Endothelial cell of umbilical vein (primary cell): ENCODE measurements around the gene ATXN1. TPM values are rescaled to one million over a fixed set of nuclear protein-coding genes. Genes with fewer than 3 reads are reported as not detected.

Experiments used
- BruUV-seq: library from RNA; stranded (reverse); fragments of 400-500 nt; replicated peaks from 2 replicates; lab custom pipeline; 2021; lab: Mats Ljungman, UMichigan
- CTCF ChIA-PET: fragments of 300-600, 350-600 bp; sonication (Branson Sonifier 250); formaldehyde crosslinking; loops from one replicate; lab custom pipeline; 2021; ENCODE audit warnings: antibody characterized with exemption, inconsistent platforms; lab: Charles Lee
- POLR2A ChIA-PET: fragments of 300-600, 350-600 bp; sonication (Branson Sonifier 250); formaldehyde crosslinking; loops from one replicate; lab custom pipeline; 2021; ENCODE audit warnings: antibody characterized with exemption, inconsistent platforms; lab: Charles Lee
- DNase-seq: peaks from one replicate; pipeline ENCODE4 v3.0.0-alpha.2; 2011; ENCODE audit warnings: low read depth, low spot score
- FAIRE-seq: peaks from 2 replicates; lab custom pipeline; 2011; peaks lifted over from hg19 to GRCh38; lab: Jason Lieb, UNC
- H2AFZ ChIP-seq: 2 replicates; pipeline ENCODE4 v1.6.0; 2012; ENCODE audit warnings: low read depth, low read length, control low read depth, inconsistent platforms
- H3K27ac ChIP-seq: 2 replicates; pipeline ENCODE4 v1.5.1; 2011; ENCODE audit warnings: low read depth, mild to moderate bottlenecking, control low read depth, low read length, moderate library complexity; ENCODE audit not compliant: insufficient read depth
- H3K27me3 ChIP-seq, 2 experiments: 2 replicates each; pipeline versions ENCODE4 v1.6.0 to v1.6.1; 2011; ENCODE audit warnings: low read length in 2 of 2, mixed read lengths in 1 of 2; ENCODE audit not compliant: control insufficient read depth in 2 of 2, insufficient read depth in 2 of 2
- H3K36me3 ChIP-seq, 2 experiments: 2 replicates in 1 of 2; 3 replicates in 1 of 2; pipeline ENCODE4 v1.5.1; 2011; ENCODE audit warnings: low read length in 2 of 2, mild to moderate bottlenecking in 1 of 2, moderate library complexity in 1 of 2; ENCODE audit not compliant: control insufficient read depth in 2 of 2, insufficient read depth in 2 of 2; ENCODE audit errors: extremely low read depth in 1 of 2
- H3K4me1 ChIP-seq: 3 replicates; pipeline ENCODE4 v1.5.1; 2011; ENCODE audit warnings: mild to moderate bottlenecking, low read length; ENCODE audit not compliant: control insufficient read depth, insufficient read depth; ENCODE audit errors: extremely low read depth
- H3K4me2 ChIP-seq: 2 replicates; pipeline ENCODE4 v1.6.1; 2011; ENCODE audit warnings: low read length, control low read depth, mixed read lengths; ENCODE audit not compliant: insufficient read depth
- H3K4me3 ChIP-seq, 3 experiments: fragments of 200-600 bp in 1 of 3; sonication (generic), shearing (Covaris generic) in 1 of 3; replicated peaks in 1 of 3; 2 replicates each; pipeline ENCODE4 v1.5.1; 2011 to 2016; ENCODE audit warnings: control low read depth in 3 of 3, low read length in 3 of 3, mild to moderate bottlenecking in 2 of 3, inconsistent platforms in 1 of 3, low read depth in 1 of 3, moderate library complexity in 1 of 3; ENCODE audit not compliant: insufficient read depth in 1 of 3
- H3K79me2 ChIP-seq: 2 replicates; pipeline ENCODE4 v1.6.0; 2012; ENCODE audit warnings: low read length, inconsistent platforms; ENCODE audit not compliant: control insufficient read depth, insufficient read depth
- H3K9ac ChIP-seq: replicated peaks from 2 replicates; pipeline ENCODE3; 2011; ENCODE audit warnings: low read length, control low read depth; ENCODE audit not compliant: insufficient read depth; ENCODE audit errors: extremely low read depth
- H3K9me1 ChIP-seq: replicated peaks from 3 replicates; pipeline ENCODE4 v1.6.0; 2011; ENCODE audit warnings: mild to moderate bottlenecking, low read length; ENCODE audit not compliant: control insufficient read depth, insufficient read depth; ENCODE audit errors: extremely low read depth
- H3K9me3 ChIP-seq: replicated peaks from 2 replicates; pipeline ENCODE4 v1.5.1; 2012; ENCODE audit warnings: low read length, inconsistent platforms; ENCODE audit not compliant: control insufficient read depth, insufficient read depth
- H4K20me1 ChIP-seq: replicated peaks from 2 replicates; pipeline ENCODE3; 2011; ENCODE audit warnings: mild to moderate bottlenecking, low read length; ENCODE audit not compliant: control insufficient read depth, insufficient read depth; ENCODE audit errors: extremely low read depth
- EZH2 ChIP-seq: IDR thresholded peaks from 2 replicates; pipeline ENCODE4 v1.6.1; 2012; ENCODE audit warnings: borderline replicate concordance, low read depth, mild to moderate bottlenecking, moderate library complexity, low read length, inconsistent platforms; ENCODE audit not compliant: severe bottlenecking
- FOS ChIP-seq: IDR thresholded peaks from 2 replicates; pipeline ENCODE4 v1.6.1; 2011; ENCODE audit warnings: mild to moderate bottlenecking, low read length, moderate library complexity, borderline replicate concordance; ENCODE audit not compliant: insufficient read depth
- JUN ChIP-seq: IDR thresholded peaks from 2 replicates; pipeline ENCODE4 v1.6.1; 2011; ENCODE audit warnings: borderline replicate concordance, low read depth; ENCODE audit not compliant: insufficient read length, insufficient read depth
- MYC ChIP-seq: IDR thresholded peaks from one replicate; pipeline ENCODE4 v1.6.1; 2011; ENCODE audit warnings: mild to moderate bottlenecking, low read depth, low read length
- POLR2A ChIP-seq: IDR thresholded peaks from 2 replicates; pipeline ENCODE4 v1.6.1; 2012; ENCODE audit warnings: low read depth, mild to moderate bottlenecking, control low read depth, low read length
- POLR2AphosphoS5 ChIP-seq: IDR thresholded peaks from 2 replicates; pipeline ENCODE4 v1.6.1; 2012; ENCODE audit warnings: low read depth, mild to moderate bottlenecking, control low read depth, low read length, moderate library complexity; ENCODE audit not compliant: insufficient read depth
- dilution Hi-C: fragments of 300-500 bp; cut with MboI; formaldehyde crosslinking; loops from one replicate; pipeline ENCODE4 v1.15.0; 2019; ENCODE audit warnings: low sequenced_read_pairs; ENCODE audit not compliant: extremely low pct_ligation_motif_present
- intact Hi-C: fragments of 100-400 bp; cut with micrococcal nuclease; formaldehyde crosslinking; loops from one replicate; pipeline ENCODE4 v1.10.0; 2022
- polyA plus RNA-seq, 4 experiments: library from polyadenylated mRNA; depleted of rRNA in 3 of 4; stranded (reverse) in 3 of 4; unstranded in 1 of 4; fragments of >200 nt; gene quantifications; 2 replicates each; pipeline versions ENCODE4 v1.2.1 to v1.2.3, GENCODE V29; 2011 to 2012; ENCODE audit warnings: missing spikeins in 1 of 4
- total RNA-seq: library from RNA; stranded (reverse); gene quantifications from 2 replicates; pipeline ENCODE4 v1.2.3, GENCODE V29; 2021
- TF ChIP-seq, protein P1 (sequence below): IDR thresholded peaks from 2 replicates; pipeline ENCODE4 v1.6.1; 2011; ENCODE audit not compliant: insufficient read depth, insufficient read length
- TF ChIP-seq, protein P2 (sequence below), 2 donors: IDR thresholded peaks; 1 replicate in 1 of 2; 2 replicates in 1 of 2; pipeline ENCODE4 v1.5.1; 2011; ENCODE audit warnings: low read length in 2 of 2, mild to moderate bottlenecking in 2 of 2, moderate library complexity in 2 of 2, control low read depth in 1 of 2, inconsistent platforms in 1 of 2, low read depth in 1 of 2; ENCODE audit not compliant: insufficient read depth in 1 of 2; ENCODE audit errors: extremely low read depth in 1 of 2

ATXN1 gene
- total and polyA plus RNA-seq, 2 donors (not counting 3 experiments of a cell fraction or from before 2014, with no cell fraction given) = 16.4 to 33.0 TPM

DNA sequence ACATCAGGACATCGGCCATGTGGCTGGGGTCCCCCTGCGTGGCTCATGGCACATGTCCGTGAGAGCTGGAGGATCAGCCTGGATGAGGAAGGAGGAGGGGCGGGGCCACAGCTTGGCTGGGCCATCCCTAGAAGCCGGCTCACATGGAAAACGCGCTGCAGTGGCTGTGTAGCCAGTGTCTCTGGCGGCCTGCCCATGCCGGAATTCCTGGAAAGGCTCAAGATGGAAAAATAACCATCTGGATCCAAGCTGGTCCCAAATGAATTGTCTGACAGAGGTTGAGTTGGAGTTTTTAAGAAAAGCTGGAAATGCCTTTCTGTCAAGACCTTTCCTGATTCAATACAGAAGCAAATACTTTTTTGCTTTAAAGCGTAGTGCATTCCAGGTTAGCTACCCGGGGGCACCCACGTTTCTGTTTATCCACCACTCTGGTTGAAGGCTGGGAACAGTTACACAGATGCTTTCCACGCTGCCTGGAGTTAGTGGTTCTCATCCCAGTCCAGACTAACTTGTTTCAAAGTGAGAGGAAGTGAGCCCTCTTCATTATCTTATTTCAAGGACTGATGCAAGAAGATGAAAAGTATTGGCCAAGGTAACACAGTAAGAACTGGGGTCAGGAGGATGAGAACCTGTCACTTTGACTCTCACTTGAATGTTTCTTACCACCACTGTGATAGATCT lies 423.8 kb downstream of the ATXN1 start:
- peak; percentile 99 for DNase-seq
- Histone ChIP-seq H3K79me2 (no peaks in the 10 kb centered on the region), H3K9ac (no peak overlapping the region), H3K27me3 (no peaks in the 10 kb centered on the region), H4K20me1 (no peaks in the 10 kb centered on the region), H3K9me1 (no peaks in the 10 kb centered on the region), H3K36me3 (no peaks in the 10 kb centered on the region), H2AFZ (peak overlapping the region; percentile 8), H3K4me2 (peak overlapping the region; percentile 44), H3K4me3 (no peak overlapping the region), H3K4me1 (peaks cover 37% of the 10 kb centered on the region), H3K9me3 (no peaks in the 10 kb centered on the region), H3K27ac (peak overlapping the region; percentile 79)
- intact Hi-C loops (loop anchor here (1.0 to 5.0 kb wide), 4 partner anchors 8 to 120 kb away; no protein-coding TSS in a partner anchor), dilution Hi-C loops (no loop called here)
- ChIA-PET CTCF (interaction anchor here (0.9 to 2.1 kb wide), 11 partner anchors 8 to 434 kb away, joined by 3 to 24 read pairs (median 5); no protein-coding TSS in a partner anchor), POLR2A (interaction anchor here (2.1 kb wide), 1 partner anchor 8 kb away, joined by 6 read pairs; no protein-coding TSS in a partner anchor)
- no TSS peak for BruUV-seq
- TF ChIP-seq FOS = peak; percentile 45
- TF ChIP-seq POLR2A = no peak
- peak; percentile 43 for TF ChIP-seq JUN
- TF ChIP-seq MYC = no peak
- TF ChIP-seq POLR2AphosphoS5 = peak; percentile 83
- TF ChIP-seq, protein P1, sequence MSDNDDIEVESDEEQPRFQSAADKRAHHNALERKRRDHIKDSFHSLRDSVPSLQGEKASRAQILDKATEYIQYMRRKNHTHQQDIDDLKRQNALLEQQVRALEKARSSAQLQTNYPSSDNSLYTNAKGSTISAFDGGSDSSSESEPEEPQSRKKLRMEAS = peak; percentile 64
- peak; percentile 99 for FAIRE-seq

DNA sequence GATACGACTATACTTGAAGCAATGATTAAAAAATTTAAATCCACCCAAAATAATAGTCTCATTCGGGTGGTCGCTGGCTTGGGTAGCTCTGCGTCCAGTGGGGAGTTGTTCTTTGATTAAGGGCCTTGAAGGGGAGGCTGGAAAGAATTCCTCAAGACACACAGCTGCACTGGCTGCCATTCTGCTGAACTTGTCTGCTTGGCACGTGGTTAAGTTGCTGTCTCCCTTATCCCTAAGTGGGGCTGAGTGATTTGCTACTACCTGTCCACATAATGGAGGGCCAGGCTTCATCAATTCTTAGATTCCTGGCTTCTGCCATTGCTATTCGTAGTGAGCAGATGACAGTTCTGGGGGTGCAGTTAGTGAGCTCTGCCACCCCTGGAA lies 424.4 kb downstream of the ATXN1 start:
- no peaks in the 10 kb centered on the region for H4K20me1 ChIP-seq
- no peak overlapping the region for H3K4me2 ChIP-seq
- H3K4me1 ChIP-seq = peaks cover 41% of the 10 kb centered on the region
- no peak overlapping the region for H3K4me3 ChIP-seq
- H3K9ac ChIP-seq = no peak overlapping the region
- ChIA-PET POLR2A (interaction anchor here (2.1 kb wide), 1 partner anchor 9 kb away, joined by 6 read pairs; no protein-coding TSS in a partner anchor), CTCF (interaction anchor here (0.9 to 2.1 kb wide), 12 partner anchors 9 to 434 kb away, joined by 3 to 24 read pairs (median 4); no protein-coding TSS in a partner anchor)
- no peaks in the 10 kb centered on the region for H3K9me1 ChIP-seq
- no peaks in the 10 kb centered on the region for H3K9me3 ChIP-seq
- H3K79me2 ChIP-seq = no peaks in the 10 kb centered on the region
- H3K36me3 ChIP-seq = no peaks in the 10 kb centered on the region
- DNase-seq (no peak), FAIRE-seq (no peak)
- no TSS peak for BruUV-seq
- H3K27ac ChIP-seq = peak overlapping the region; percentile 46
- dilution Hi-C loops (no loop called here), intact Hi-C loops (loop anchor here (1.0 to 5.0 kb wide), 4 partner anchors 8 to 120 kb away; no protein-coding TSS in a partner anchor)
- H2AFZ ChIP-seq = peak overlapping the region; percentile 8
- TF ChIP-seq MYC (no peak), POLR2A (no peak), EZH2 (no peak), FOS (no peak), POLR2AphosphoS5 (no peak)
- TF ChIP-seq, protein P1 = no peak
- TF ChIP-seq, protein P2, sequence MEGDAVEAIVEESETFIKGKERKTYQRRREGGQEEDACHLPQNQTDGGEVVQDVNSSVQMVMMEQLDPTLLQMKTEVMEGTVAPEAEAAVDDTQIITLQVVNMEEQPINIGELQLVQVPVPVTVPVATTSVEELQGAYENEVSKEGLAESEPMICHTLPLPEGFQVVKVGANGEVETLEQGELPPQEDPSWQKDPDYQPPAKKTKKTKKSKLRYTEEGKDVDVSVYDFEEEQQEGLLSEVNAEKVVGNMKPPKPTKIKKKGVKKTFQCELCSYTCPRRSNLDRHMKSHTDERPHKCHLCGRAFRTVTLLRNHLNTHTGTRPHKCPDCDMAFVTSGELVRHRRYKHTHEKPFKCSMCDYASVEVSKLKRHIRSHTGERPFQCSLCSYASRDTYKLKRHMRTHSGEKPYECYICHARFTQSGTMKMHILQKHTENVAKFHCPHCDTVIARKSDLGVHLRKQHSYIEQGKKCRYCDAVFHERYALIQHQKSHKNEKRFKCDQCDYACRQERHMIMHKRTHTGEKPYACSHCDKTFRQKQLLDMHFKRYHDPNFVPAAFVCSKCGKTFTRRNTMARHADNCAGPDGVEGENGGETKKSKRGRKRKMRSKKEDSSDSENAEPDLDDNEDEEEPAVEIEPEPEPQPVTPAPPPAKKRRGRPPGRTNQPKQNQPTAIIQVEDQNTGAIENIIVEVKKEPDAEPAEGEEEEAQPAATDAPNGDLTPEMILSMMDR (IDR thresholded peaks at IDR 0.05; ENCODE audit: extremely low read depth in 1 of 2, insufficient read depth in 1 of 2, low read depth in 1 of 2, low read length in 2 of 2) = no peak
- H3K27me3 ChIP-seq = no peaks in the 10 kb centered on the region
